OCI-LY1 (cell line): ENCODE data around the gene LMBR1.

Experiments used
- CTCF ChIP-seq: fragments of 200-600 bp; sonication (generic), shearing (Covaris generic); IDR thresholded peaks from 2 replicates; pipeline ENCODE4 v1.5.1; 2017; ENCODE audit warnings: mild to moderate bottlenecking, antibody characterized with exemption, low read length, moderate library complexity, mixed read lengths
- EZH2 ChIP-seq: fragments of 200-600 bp; sonication (generic), shearing (Covaris generic); IDR thresholded peaks from 2 replicates; pipeline ENCODE4 v1.8.0; 2017; ENCODE audit warnings: borderline replicate concordance, mixed run types, mild to moderate bottlenecking, antibody characterized with exemption, low read length, moderate library complexity, mixed read lengths

GRCh38 chr7:156659203-156659602 lies 233.8 kb downstream of the LMBR1 start:
- no peak for TF ChIP-seq EZH2
- TF ChIP-seq CTCF, result no peak
